Esophagus muscularis mucosa (tissue), 4 donors: ENCODE data around the gene SSC5D. TPM values are rescaled to one million over a fixed set of nuclear protein-coding genes. Genes with fewer than 3 reads are reported as not detected.

Source experiments
- DNase-seq: peaks from one replicate; pipeline ENCODE4 v3.0.0-alpha.2; 2017; ENCODE audit errors: extremely low spot score
- H3K27ac ChIP-seq, 4 donors: fragments of 200-600 bp; sonication (generic); replicated peaks in 1 of 4; 1 replicate in 3 of 4; 2 replicates in 1 of 4; pipeline ENCODE4 v1.5.1; 2016 to 2019; ENCODE audit warnings: mild to moderate bottlenecking in 1 of 4
- H3K27me3 ChIP-seq, 4 donors: fragments of 200-600 bp; sonication (generic); one replicate each; pipeline versions ENCODE4 v1.5.1 to v1.6.0; 2016 to 2019
- H3K36me3 ChIP-seq, 4 donors: fragments of 200-600 bp; sonication (generic); one replicate each; pipeline ENCODE4 v1.5.1; 2016 to 2019
- H3K4me1 ChIP-seq, 4 donors: fragments of 200-600 bp; sonication (generic); one replicate each; pipeline ENCODE4 v1.5.1; 2016 to 2019
- H3K4me3 ChIP-seq, 4 donors: fragments of 200-600 bp; sonication (generic); 1 replicate in 2 of 4; 2 replicates in 2 of 4; pipeline ENCODE4 v1.5.1; 2016 to 2019; ENCODE audit warnings: mild to moderate bottlenecking in 4 of 4, moderate library complexity in 1 of 4
- H3K9me3 ChIP-seq, 4 donors: fragments of 200-600 bp; sonication (generic); 1 replicate in 3 of 4; 2 replicates in 1 of 4; pipeline ENCODE4 v1.5.1; 2016 to 2019
- EP300 ChIP-seq: sonication (generic); formaldehyde crosslinking; IDR thresholded peaks from one replicate; pipeline ENCODE4 v1.6.1; 2017; ENCODE audit warnings: antibody characterized with exemption
- POLR2A ChIP-seq: fragments of 450-650 bp; IDR thresholded peaks from one replicate; pipeline ENCODE4 v1.6.1; 2017; ENCODE audit warnings: antibody characterized with exemption, moderate library complexity, mild to moderate bottlenecking, low read depth
- POLR2AphosphoS5 ChIP-seq, 2 donors: sonication (generic); formaldehyde crosslinking; IDR thresholded peaks; one replicate each; pipeline ENCODE4 v1.6.1; 2017; ENCODE audit warnings: antibody characterized with exemption in 2 of 2
- WGBS: methylation state at CpG from one replicate; pipeline ENCODE4 v1.1.5; 2018; 5-methylcytosine and 5-hydroxymethylcytosine counted together
- intact Hi-C: fragments of 100-400 bp; cut with DNase I; formaldehyde crosslinking; loops from one replicate; pipeline ENCODE4 v1.15.1; 2023
- total RNA-seq, 4 donors: library from RNA; depleted of rRNA; stranded (reverse); fragments of >200 nt; gene quantifications; one replicate each; pipeline versions ENCODE4 v1.1.0 to v1.2.1, GENCODE V29; 2016
- TF ChIP-seq, protein P1 (sequence below), 3 experiments: fragments of 200-600 bp in 2 of 3; fragments of 450-650 bp in 1 of 3; sonication (generic) in 2 of 3; IDR thresholded peaks; one replicate each; pipeline ENCODE4 v1.5.1; 2017 to 2019; ENCODE audit warnings: antibody characterized with exemption in 3 of 3, mild to moderate bottlenecking in 2 of 3, moderate library complexity in 1 of 3

Gene SSC5D
- total RNA-seq, 4 donors from 2014 or later = 9.5 to 41.2 (median 14.6) TPM

DNA sequence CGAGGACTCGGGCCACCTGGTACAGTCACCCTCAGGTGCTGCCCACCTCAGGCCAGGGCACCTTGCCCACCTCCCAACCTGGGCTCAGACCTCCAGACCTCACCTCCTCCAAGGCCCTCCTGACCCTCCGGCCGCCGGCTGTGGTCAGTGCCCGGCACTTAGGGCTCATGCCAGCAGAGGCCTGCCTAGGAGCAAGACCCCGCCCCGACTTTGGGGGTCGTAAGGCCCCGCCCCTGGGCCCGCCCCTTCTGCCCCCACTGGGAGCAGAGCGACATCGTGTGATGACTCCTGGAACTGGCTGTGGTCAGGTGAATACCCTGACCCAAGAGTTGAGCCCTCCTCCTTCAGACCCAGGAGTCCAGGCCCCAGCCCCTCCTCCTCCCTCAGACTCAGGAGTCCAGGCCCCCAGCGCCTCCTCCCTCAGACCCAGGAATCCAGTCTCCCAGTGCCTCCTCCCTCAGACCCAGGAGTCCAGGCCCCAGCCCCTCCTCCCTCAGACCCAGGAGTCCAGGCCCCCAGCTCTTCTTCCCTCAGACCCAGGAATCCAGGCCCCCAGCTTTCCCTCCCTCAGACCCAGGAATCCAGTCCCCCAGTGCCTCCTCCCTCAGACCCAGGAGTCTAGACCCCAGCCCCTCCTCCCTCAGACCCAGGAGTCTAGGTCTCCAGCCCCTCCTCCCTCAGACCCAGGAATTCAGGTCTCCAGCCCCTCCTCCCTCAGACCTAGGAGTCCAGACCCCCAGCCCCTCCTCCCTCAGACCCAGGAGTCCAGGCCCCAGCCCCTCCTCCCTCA lies 48.9 kb downstream of the SSC5D start, which contains the start of gene SBK2:
Gene SBK2, minus strand, starts transcription at position 183 of the 790 bp plus-strand sequence. CDS start 839 bp downstream, outside the sequence.
- H3K4me3 ChIP-seq = no peak within 1 kb of the TSS
- H3K27ac ChIP-seq = no peak within 1 kb of the TSS
- WGBS = 87% methylated on average over 3 of the region's 14 CpGs
- H3K27me3 ChIP-seq = peaks cover 0 to 11% (median 0%) of the 10 kb centered on the region in 4 donors
- intact Hi-C loops = no loop called here
- peaks cover 0 to 10% (median 2%) of the 10 kb centered on the region in 4 donors for H3K4me1 ChIP-seq
- no peak for DNase-seq
- H3K9me3 ChIP-seq = no peaks in the 10 kb centered on the region
- TF ChIP-seq POLR2A (no peak), POLR2AphosphoS5 (IDR thresholded peaks at IDR 0.05) (no peak), EP300 (no peak)
- TF ChIP-seq, protein P1, sequence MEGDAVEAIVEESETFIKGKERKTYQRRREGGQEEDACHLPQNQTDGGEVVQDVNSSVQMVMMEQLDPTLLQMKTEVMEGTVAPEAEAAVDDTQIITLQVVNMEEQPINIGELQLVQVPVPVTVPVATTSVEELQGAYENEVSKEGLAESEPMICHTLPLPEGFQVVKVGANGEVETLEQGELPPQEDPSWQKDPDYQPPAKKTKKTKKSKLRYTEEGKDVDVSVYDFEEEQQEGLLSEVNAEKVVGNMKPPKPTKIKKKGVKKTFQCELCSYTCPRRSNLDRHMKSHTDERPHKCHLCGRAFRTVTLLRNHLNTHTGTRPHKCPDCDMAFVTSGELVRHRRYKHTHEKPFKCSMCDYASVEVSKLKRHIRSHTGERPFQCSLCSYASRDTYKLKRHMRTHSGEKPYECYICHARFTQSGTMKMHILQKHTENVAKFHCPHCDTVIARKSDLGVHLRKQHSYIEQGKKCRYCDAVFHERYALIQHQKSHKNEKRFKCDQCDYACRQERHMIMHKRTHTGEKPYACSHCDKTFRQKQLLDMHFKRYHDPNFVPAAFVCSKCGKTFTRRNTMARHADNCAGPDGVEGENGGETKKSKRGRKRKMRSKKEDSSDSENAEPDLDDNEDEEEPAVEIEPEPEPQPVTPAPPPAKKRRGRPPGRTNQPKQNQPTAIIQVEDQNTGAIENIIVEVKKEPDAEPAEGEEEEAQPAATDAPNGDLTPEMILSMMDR (IDR thresholded peaks at IDR 0.05) = no peak
- H3K36me3 ChIP-seq = no peaks in the 10 kb centered on the region

DNA sequence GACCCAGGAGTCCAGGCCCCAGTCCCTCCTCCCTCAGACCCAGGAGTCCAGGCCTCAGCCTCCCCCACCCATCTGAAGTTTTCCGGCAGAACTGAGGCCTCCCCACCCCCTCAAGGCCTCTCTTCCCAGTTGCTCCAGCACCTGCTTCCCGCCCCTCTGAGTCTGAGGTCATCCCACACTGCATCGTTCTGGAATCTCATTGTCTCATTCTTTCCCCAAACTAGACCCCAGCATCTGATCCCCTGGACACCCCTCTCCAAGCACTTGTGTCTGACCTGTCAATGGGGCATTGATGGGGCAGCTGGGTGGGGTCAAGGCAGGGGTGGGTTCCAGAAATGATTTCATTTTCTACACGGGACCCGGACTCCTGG lies 49.5 kb downstream of the SSC5D start:
- intact Hi-C loops = no loop called here
- Histone ChIP-seq H3K36me3 (no peaks in the 10 kb centered on the region), H3K4me3 (no peak overlapping the region), H3K27ac (no peak overlapping the region), H3K9me3 (no peaks in the 10 kb centered on the region), H3K4me1 (peaks cover 0 to 10% (median 2%) of the 10 kb centered on the region in 4 donors), H3K27me3 (peaks cover 0 to 11% (median 0%) of the 10 kb centered on the region in 4 donors)
- no peak for DNase-seq
- TF ChIP-seq, protein P1 (IDR thresholded peaks at IDR 0.05) = no peak
- TF ChIP-seq EP300 = no peak
- no peak for TF ChIP-seq POLR2A
- no peak for TF ChIP-seq POLR2AphosphoS5 (IDR thresholded peaks at IDR 0.05)
- WGBS = 73% methylated on average over 5 of the region's 5 CpGs

DNA sequence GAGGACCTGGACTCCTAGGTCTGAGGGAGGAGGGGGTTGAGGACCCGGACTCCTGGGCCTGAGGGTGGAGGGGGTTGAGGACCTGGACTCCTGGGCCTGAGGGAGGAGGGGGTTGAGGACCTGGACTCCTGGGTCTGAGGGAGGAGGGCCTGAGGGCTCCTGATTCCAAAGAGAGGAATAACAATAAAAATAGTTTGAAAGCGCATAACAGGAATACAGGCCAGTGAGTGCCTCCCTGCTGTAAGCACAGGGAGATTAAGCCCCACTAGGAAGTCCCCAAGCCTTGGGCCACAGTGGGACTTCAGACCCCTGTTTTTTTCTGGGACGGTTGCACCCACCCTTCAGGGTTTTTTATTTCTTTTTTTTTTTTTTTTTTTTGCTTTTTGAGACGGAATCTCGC lies 49.9 kb downstream of the SSC5D start:
- Histone ChIP-seq H3K9me3 (no peaks in the 10 kb centered on the region), H3K27ac (no peak overlapping the region), H3K27me3 (peaks cover 0 to 11% (median 0%) of the 10 kb centered on the region in 4 donors), H3K4me3 (no peak overlapping the region), H3K36me3 (no peaks in the 10 kb centered on the region), H3K4me1 (peaks cover 0 to 10% (median 2%) of the 10 kb centered on the region in 4 donors)
- DNase-seq = no peak
- intact Hi-C loops = no loop called here
- WGBS = 81% methylated on average over 5 of the region's 5 CpGs
- TF ChIP-seq POLR2A (no peak), EP300 (no peak), POLR2AphosphoS5 (IDR thresholded peaks at IDR 0.05) (no peak)
- TF ChIP-seq, protein P1 (IDR thresholded peaks at IDR 0.05) = no peak

DNA sequence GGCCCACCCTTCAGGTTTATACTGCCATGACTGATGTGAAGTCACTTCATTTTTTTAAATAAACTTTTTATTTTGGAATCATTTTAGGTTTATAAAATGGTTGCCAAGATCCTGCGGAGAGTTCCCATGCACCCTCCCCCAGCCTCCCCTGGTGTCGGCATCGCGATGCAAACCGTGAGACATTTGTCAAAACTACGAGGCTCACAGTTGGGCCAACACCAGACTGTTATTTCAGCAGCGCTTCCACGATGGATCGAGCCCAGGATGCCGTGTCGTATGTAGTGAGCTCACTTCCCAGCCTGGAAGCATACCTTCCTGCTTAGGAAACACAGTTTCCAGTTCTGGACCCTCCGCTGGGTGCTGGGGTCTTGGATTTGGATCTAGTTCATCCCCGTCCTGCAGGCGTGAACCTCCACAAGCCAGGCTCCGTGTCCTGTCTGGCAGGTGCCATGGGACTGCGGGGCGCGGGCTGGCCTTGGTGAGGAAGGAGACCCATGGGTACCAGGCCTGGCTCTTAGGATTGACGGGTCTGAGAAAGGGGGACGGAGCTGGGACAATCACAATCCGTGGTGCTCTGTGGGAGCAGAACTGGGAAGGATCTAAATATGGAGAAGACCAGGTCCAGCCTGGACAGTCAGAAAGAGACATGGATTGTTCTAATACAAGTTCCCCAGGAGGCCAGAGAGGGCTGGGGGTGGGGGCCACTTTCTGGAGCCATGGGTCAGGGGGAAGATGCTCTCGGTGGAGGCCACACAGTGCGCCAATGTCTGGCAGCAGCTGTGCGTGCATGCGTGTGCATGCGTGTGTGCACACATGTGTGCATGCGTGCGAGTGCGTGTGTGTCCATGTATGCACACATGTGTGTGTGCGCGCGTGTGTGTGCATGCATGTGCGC lies 51.1 kb downstream of the SSC5D start:
- intact Hi-C loops = no loop called here
- H3K27me3 ChIP-seq = peaks cover 0 to 16% (median 3%) of the 10 kb centered on the region in 4 donors
- no peak for TF ChIP-seq POLR2A
- no peak for DNase-seq
- H3K27ac ChIP-seq = peak overlapping the region in 2 of 4 donors; percentile 19 to 50
- H3K36me3 ChIP-seq = no peaks in the 10 kb centered on the region
- 69% methylated on average over 33 of the region's 33 CpGs for WGBS
- H3K9me3 ChIP-seq = no peaks in the 10 kb centered on the region
- H3K4me3 ChIP-seq = no peak overlapping the region
- H3K4me1 ChIP-seq = peaks cover 0 to 10% (median 2%) of the 10 kb centered on the region in 4 donors

DNA sequence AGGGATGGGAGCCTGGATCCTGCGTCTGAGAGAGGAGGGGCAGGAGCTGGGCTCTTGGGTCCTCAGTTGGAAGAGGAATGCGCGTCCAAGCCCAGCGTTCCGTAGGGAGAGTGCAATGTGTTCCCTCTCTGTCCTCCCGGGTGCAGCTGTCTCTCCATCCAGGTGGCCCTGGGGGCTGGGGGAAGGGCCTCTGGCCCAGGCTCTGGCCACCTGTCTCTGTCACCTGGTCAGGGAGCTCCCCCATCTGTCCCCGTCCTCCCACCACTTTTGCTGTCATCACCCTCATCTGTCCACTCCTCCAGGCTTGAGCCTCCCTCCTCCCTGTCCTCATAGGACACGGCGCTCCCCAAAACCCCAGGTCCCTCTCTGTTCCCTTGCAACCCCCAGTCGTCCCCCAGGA lies 52.4 kb downstream of the SSC5D start:
- WGBS = 64% methylated on average over 10 of the region's 10 CpGs
- no peaks in the 10 kb centered on the region for H3K9me3 ChIP-seq
- peaks cover 5 to 13% (median 8%) of the 10 kb centered on the region in 4 donors for H3K4me1 ChIP-seq
- H3K36me3 ChIP-seq = no peaks in the 10 kb centered on the region
- no peak for DNase-seq
- H3K27me3 ChIP-seq = peaks cover 0 to 29% (median 5%) of the 10 kb centered on the region in 4 donors
- no peak overlapping the region for H3K4me3 ChIP-seq
- H3K27ac ChIP-seq = no peak overlapping the region
- intact Hi-C loops = no loop called here
- no peak for TF ChIP-seq POLR2AphosphoS5 (IDR thresholded peaks at IDR 0.05)
- no peak for TF ChIP-seq EP300
- TF ChIP-seq POLR2A = no peak
- TF ChIP-seq, protein P1 (IDR thresholded peaks at IDR 0.05) = no peak
